LoVo (cell line): ENCODE data around the gene SLC29A2.
"Not testable (repeated sequence)": the region's sequence is repeated elsewhere in the genome, so short reads cannot be mapped to it uniquely, and the experiment has no call there.

Experiments used
- DNase-seq: peaks from one replicate; pipeline ENCODE4 v3.0.0-alpha.2; 2016; ENCODE audit warnings: low spot score

The SLC29A2 gene

GRCh38 chr11:66386171-66387069 lies 14.9 kb upstream of the SLC29A2 start:
- DNase-seq = peak; percentile 75

GRCh38 chr11:66384316-66384715 lies 12.8 kb upstream of the SLC29A2 start:
- not testable (repeated sequence) for DNase-seq

- not testable (repeated sequence) for DNase-seq
Measured at GRCh38 chr11:66380264-66380663, 8.7 kb upstream of the SLC29A2 start.

- not testable (repeated sequence) for DNase-seq
Measured at GRCh38 chr11:66373690-66374287, 2.2 kb upstream of the SLC29A2 start.

- DNase-seq = no peak
Measured at GRCh38 chr11:66373265-66373664, 1.7 kb upstream of the SLC29A2 start.

GRCh38 chr11:66369073-66369894 lies 2.3 kb downstream of the SLC29A2 start:
- DNase-seq = no peak

GRCh38 chr11:66368484-66368883 lies 3.1 kb downstream of the SLC29A2 start:
- DNase-seq = no peak

GRCh38 chr11:66367561-66368312 lies 3.8 kb downstream of the SLC29A2 start:
- no peak for DNase-seq

- DNase-seq = no peak
Measured at GRCh38 chr11:66366844-66367477, 4.6 kb downstream of the SLC29A2 start.

- no peak for DNase-seq
Measured at GRCh38 chr11:66365711-66366619, 5.6 kb downstream of the SLC29A2 start.

GRCh38 chr11:66365166-66365565 lies 6.4 kb downstream of the SLC29A2 start:
- DNase-seq = no peak

GRCh38 chr11:66363805-66364535 lies 7.6 kb downstream of the SLC29A2 start:
- no peak for DNase-seq

- DNase-seq = no peak
Measured at GRCh38 chr11:66363187-66363601, 8.4 kb downstream of the SLC29A2 start.

GRCh38 chr11:66362481-66363147 lies 8.9 kb downstream of the SLC29A2 start:
- no peak for DNase-seq

- DNase-seq = no peak
Measured at GRCh38 chr11:66361502-66361941, 10.0 kb downstream of the SLC29A2 start.

GRCh38 chr11:66360406-66361073 lies 11.0 kb downstream of the SLC29A2 start:
- DNase-seq = no peak

- DNase-seq = no peak
Measured at GRCh38 chr11:66359662-66360087, 11.9 kb downstream of the SLC29A2 start.

- DNase-seq = not testable (repeated sequence)
Measured at GRCh38 chr11:66350560-66351235, 20.9 kb downstream of the SLC29A2 start.
